Peyer's patch (tissue), 4 donors: ENCODE measurements around the gene PIP4K2C.

Experiments used
- CTCF ChIP-seq, 6 experiments: fragments of 450-650 bp in 4 of 6; fragments of 200-600 bp in 2 of 6; sonication (generic) in 1 of 6; IDR thresholded peaks; one replicate each; pipeline ENCODE4 v1.5.1; 2017 to 2019; ENCODE audit warnings: antibody characterized with exemption in 6 of 6, mild to moderate bottlenecking in 3 of 6, moderate library complexity in 1 of 6
- POLR2A ChIP-seq, 2 donors: fragments of 450-650 bp; IDR thresholded peaks; one replicate each; pipeline ENCODE4 v1.5.1; 2017; ENCODE audit warnings: antibody characterized with exemption in 2 of 2, mild to moderate bottlenecking in 2 of 2, moderate library complexity in 2 of 2

- no peak for TF ChIP-seq CTCF (IDR thresholded peaks at IDR 0.05)
- no peak for TF ChIP-seq POLR2A (IDR thresholded peaks at IDR 0.05)
Observed at GRCh38 chr12:57586832-57587429, 4.1 kb upstream of the PIP4K2C start.
